ENCODE data around the gene LDLRAP1. TPM values are rescaled to one million over a fixed set of nuclear protein-coding genes. Genes with fewer than 3 reads are reported as not detected.
A peak's percentile ranks its signal among the peaks of the same experiment; 100 is the strongest.

Gene LDLRAP1
- total and polyA plus RNA-seq, 4 donors = 5.2 to 17.8 (median 13.3) TPM

- peak overlapping the region; percentile 13 to 63 for H3K9ac ChIP-seq (ENCODE audit: low read depth in 1 of 2, low read length in 2 of 2)
- no peaks in the 10 kb centered on the region for H3K27me3 ChIP-seq (ENCODE audit: control insufficient read depth in 4 of 4, insufficient read depth in 4 of 4, low read length in 3 of 4)
- DNase-seq (ENCODE audit: low spot score) = no peak
- no peaks in the 10 kb centered on the region for H3K9me3 ChIP-seq (ENCODE audit: control insufficient read depth in 4 of 4, low read length in 3 of 4)
- H3K4me1 ChIP-seq (ENCODE audit: control insufficient read depth in 4 of 4, insufficient read depth in 4 of 4, low read length in 3 of 4) = peaks cover 7 to 31% (median 21%) of the 10 kb centered on the region in 4 donors
- H3K4me3 ChIP-seq (ENCODE audit: low read depth in 1 of 3, low read length in 3 of 3) = peak overlapping the region in 2 of 3 donors; percentile 34 to 82
- peak overlapping the region in 1 of 2 donors; percentile 29 for H3K27ac ChIP-seq (ENCODE audit: low read depth in 1 of 2, low read length in 2 of 2)
- 29% methylated on average over 66 of the region's 66 CpGs for WGBS
- no peaks in the 10 kb centered on the region for H3K36me3 ChIP-seq (ENCODE audit: control insufficient read depth in 4 of 4, insufficient read depth in 3 of 4, low read depth in 1 of 4, low read length in 3 of 4)
- TF ChIP-seq RXRA (IDR thresholded peaks at IDR 0.05) = no peak
Measured at GRCh38 chr1:25617625-25618432, 74.4 kb downstream of the LDLRAP1 start.

DNA sequence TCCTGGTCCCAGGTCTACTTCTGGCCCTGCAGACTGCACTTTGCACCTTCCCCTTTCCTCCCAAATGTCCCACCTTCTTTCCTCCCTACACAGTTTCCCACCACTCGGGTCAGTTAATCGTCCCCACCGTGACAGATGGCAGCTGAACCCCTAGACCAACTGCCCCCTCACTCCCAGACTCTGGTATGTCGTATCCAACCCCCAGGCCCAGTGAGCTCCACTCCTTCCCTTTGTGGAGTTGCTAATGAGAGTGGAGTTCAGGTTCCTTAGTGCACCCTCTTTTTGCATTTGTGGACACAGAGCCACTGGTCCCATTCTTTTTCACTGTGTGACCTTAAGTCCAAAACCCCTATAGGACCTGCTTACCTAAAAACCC, 75.0 kb downstream of the LDLRAP1 start:
- no peak for DNase-seq (ENCODE audit: low spot score)
- peak overlapping the region in 1 of 2 donors; percentile 29 for H3K27ac ChIP-seq (ENCODE audit: low read depth in 1 of 2, low read length in 2 of 2)
- H3K27me3 ChIP-seq (ENCODE audit: control insufficient read depth in 4 of 4, insufficient read depth in 4 of 4, low read length in 3 of 4) = no peaks in the 10 kb centered on the region
- 69% methylated on average over 4 of the region's 4 CpGs for WGBS
- peaks cover 7 to 31% (median 21%) of the 10 kb centered on the region in 4 donors for H3K4me1 ChIP-seq (ENCODE audit: control insufficient read depth in 4 of 4, insufficient read depth in 4 of 4, low read length in 3 of 4)
- H3K9me3 ChIP-seq (ENCODE audit: control insufficient read depth in 4 of 4, low read length in 3 of 4) = no peaks in the 10 kb centered on the region
- peak overlapping the region in 2 of 3 donors; percentile 31 to 82 for H3K4me3 ChIP-seq (ENCODE audit: low read depth in 1 of 3, low read length in 3 of 3)
- no peaks in the 10 kb centered on the region for H3K36me3 ChIP-seq (ENCODE audit: control insufficient read depth in 4 of 4, insufficient read depth in 3 of 4, low read depth in 1 of 4, low read length in 3 of 4)
- TF ChIP-seq JUND (IDR thresholded peaks at IDR 0.05) (no peak), YY1 (IDR thresholded peaks at IDR 0.05) (no peak)
- peak overlapping the region in 1 of 2 donors; percentile 63 for H3K9ac ChIP-seq (ENCODE audit: low read depth in 1 of 2, low read length in 2 of 2)

Other genes starting within 250 kb of the LDLRAP1 start
- 10 to 100 TPM; 33.9 to 42.4 TPM for gene TMEM50A, start 205.3 kb upstream of the LDLRAP1 start, total RNA-seq
- 10 to 100 TPM; 22.4 to 64.2 TPM for gene TMEM50A, start 205.3 kb upstream of the LDLRAP1 start, polyA plus RNA-seq
- 10 to 100 TPM in 1 of 2 donors, under 1 TPM in 1; 0.92 to 89.9 TPM for gene RHCE, start 122.8 kb upstream of the LDLRAP1 start, total RNA-seq
- under 1 TPM; 0.42 to 0.46 TPM for gene RHCE, start 122.8 kb upstream of the LDLRAP1 start, polyA plus RNA-seq
- gene MACO1, start 112.7 kb upstream of the LDLRAP1 start, total RNA-seq = 10 to 100 TPM; 21.9 to 23.2 TPM
- 10 to 100 TPM; 15.3 to 19.3 TPM for gene MACO1, start 112.7 kb upstream of the LDLRAP1 start, polyA plus RNA-seq
- 1 to 10 TPM; 6.3 to 9.3 TPM for gene MAN1C1, start 73.2 kb downstream of the LDLRAP1 start, total RNA-seq
- 10 to 100 TPM in 1 of 2 donors, 1 to 10 TPM in 1; 6.9 to 16.0 TPM for gene MAN1C1, start 73.2 kb downstream of the LDLRAP1 start, polyA plus RNA-seq

Measured in liver (tissue), 9 donors.